HUDEP-2 (cell line): ENCODE data around the gene HDX.
A peak's percentile ranks its signal among the peaks of the same experiment; 100 is the strongest.
"Not testable (repeated sequence)": the region's sequence is repeated elsewhere in the genome, so short reads cannot be mapped to it uniquely, and the experiment has no call there.

Experiments
- DNase-seq, 76 experiments: peaks; one replicate each; lab custom pipeline; 2025; ENCODE audit not compliant: unreplicated experiment in 76 of 76; lab: John Stamatoyannopoulos, UW

Gene HDX, protein sequence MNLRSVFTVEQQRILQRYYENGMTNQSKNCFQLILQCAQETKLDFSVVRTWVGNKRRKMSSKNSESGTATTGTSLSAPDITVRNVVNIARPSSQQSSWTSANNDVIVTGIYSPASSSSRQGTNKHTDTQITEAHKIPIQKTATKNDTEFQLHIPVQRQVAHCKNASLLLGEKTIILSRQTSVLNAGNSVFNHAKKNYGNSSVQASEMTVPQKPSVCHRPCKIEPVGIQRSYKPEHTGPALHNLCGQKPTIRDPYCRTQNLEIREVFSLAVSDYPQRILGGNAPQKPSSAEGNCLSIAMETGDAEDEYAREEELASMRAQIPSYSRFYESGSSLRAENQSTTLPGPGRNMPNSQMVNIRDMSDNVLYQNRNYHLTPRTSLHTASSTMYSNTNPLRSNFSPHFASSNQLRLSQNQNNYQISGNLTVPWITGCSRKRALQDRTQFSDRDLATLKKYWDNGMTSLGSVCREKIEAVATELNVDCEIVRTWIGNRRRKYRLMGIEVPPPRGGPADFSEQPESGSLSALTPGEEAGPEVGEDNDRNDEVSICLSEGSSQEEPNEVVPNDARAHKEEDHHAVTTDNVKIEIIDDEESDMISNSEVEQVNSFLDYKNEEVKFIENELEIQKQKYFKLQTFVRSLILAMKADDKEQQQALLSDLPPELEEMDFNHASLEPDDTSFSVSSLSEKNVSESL

DNA sequence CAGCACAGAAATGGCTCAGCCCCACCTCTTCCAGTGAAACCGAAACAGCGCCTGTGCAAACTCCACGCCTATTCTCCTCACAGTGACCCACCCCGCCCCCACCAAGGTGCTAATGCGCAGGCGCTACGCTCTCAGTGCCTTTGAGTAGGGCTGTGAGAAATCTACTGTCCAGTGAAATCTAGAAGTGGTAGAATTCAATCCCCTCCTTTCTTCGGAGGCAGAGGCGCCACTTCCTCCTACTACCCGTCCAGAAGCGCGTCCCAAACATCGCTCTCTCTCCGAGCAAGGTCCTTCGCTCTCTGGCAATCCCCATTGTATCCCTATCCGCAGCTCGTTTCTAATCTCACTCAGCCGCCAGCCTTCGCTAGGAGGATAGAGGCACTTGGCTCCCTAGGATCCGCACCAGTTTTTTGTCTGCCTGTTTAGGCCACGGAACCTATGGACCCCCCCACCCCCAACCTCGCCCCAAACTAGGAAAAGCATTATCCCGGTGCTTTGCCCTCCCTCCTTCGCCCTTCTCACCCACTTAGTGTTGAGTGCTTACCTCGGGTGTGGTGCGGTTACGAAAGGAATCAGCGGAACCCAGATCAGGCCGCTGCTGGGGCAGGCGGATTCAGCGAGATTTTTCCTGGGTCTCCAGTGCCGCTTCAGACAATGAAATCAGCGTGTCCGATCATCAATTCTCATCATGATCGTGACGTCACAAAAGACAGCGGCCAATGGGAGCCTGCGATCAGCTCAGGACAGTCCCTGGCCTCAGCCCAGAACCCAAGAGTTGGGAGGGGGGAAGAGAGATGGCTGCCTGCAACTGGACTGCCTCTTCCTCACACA lies at the start of gene HDX:
HDX (minus strand) TSS at position 656 of the 831 bp plus-strand sequence. CDS start 27,056 bp downstream, outside the sequence.
- peak in 49 of 76 experiments; percentile 0 to 71 (median 25) for DNase-seq

DNA sequence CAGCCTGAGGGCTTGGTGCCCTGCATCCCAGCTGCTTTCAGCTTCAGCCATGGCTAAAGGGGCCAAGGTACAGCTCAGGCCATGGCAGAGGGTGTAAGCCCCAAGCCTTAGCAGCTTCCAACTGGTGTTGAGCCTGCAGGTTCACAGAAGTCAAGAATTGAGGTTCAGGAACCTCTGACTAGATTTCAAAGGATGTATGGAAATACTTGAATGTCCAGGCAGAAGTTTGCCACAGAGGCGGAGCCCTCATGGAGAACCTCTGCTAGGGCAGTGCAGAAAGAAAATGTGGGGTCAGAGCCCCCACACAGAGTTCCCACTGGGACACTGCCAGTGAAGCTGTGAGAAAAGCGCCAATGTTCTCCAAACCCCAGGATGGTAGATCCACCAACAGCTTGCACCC lies 39.1 kb upstream of the HDX start:
- DNase-seq, result not testable (repeated sequence)

- not testable (repeated sequence) for DNase-seq
Observed at GRCh38 chrX:84537627-84538026, 35.4 kb upstream of the HDX start.

- no peak for DNase-seq
Observed at GRCh38 chrX:84488426-84488825, 13.8 kb downstream of the HDX start.

- DNase-seq, result no peak
Observed at GRCh38 chrX:84487365-84488353, 14.6 kb downstream of the HDX start.

DNA sequence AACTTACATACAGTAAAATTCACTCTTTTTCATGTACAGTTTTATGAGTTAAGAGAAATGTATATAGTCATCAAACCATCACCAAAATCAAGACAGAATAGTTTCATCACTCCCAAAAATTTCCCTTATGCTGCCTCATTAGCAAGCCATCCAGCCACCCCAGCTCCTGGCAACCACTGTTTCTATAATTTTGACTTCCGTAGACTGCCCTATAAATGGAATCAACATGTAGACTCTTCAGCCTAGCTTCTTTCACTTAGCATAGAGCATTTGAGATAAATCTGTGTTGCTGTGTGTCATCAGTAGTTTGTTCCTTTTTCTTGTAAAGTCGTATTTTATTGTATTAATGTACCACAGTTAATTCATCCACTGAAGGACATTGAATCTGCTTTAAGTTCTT lies 23.2 kb downstream of the HDX start:
- no peak for DNase-seq

DNA sequence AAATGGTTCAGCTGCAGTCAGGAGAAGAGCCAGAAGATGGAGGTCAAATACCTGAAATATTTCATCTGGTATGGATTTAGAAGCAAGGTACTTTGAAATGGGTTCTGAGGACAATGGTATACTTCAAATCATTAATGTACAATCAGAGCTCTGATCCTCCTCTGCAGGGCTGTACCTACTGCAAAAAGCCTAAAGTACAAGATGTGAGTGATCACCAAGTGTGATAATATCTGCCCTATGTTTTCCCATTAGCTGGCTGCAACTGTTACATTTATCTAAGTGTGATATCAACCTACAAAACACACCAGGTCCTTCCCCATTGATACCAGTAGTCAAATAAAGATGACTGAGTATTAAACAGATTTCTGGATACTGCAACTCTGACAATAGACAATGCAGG lies 25.1 kb downstream of the HDX start:
- DNase-seq, result no peak

DNA sequence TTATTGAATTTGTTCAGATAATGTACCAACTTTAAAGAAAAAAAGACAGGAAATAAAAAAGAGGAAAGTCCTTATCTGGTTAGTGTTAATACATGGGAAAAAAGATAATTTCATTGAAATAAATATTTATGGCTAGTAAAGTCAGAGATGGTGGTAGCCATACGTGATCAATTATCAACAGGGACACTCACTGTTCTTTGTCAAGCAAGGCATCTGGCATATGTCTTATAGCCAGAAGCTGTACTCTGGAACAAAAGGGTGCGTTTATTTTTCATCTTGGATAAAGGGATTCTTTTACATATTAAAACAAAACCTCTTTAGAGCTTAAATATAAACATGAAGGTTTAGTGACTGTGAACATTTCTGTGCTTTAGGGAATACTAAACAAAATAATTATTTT lies 26.7 kb downstream of the HDX start:
- DNase-seq, result no peak

GRCh38 chrX:84475101-84475500 lies 27.2 kb downstream of the HDX start:
- DNase-seq, result no peak

GRCh38 chrX:84469226-84469625 lies 33.0 kb downstream of the HDX start:
- DNase-seq, result no peak

GRCh38 chrX:84467898-84468297 lies 34.4 kb downstream of the HDX start:
- no peak for DNase-seq

DNA sequence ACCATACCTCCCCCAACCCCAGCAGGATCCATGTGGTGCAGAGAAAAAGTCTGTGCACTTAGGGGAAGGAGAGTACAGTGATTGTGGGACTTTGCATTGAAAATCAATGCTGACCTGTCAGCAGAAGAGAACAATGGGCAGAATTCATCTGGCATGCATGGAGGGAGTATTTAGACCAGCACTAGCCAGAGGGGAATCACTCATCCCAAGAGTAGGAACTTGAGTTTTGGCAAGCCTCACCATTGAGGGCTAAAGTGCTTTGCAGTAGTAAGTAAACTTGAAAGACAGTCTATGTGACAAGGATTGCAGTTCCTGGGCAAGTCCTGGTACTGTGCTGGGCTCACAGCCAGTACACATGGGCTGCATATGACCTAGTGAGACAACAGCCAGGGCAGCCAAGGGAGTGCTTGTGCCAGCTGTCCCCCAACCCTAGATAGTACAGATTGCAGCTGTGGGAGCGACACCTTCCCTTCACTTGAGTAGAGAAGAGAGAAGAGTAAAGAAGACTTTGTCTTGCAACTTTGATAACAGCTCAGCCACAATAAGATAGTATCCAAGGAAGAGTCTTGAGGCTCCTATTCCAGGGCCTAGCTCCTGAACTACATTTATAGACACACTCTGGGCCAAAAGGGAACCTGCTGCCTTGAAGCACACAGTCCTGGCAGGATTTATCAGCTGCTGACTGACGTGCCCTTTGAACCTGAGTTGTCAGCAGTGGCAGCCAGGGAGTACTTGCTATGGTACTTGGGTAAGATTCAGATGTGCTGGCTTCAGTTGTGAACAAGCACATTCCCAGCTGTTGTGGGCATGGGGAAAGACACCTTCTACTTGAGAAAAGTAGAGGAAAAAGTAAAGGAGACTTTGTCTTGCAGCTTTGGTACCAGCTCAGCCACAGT lies 48.7 kb downstream of the HDX start:
- DNase-seq, result no peak

GRCh38 chrX:84441143-84441542 lies 61.1 kb downstream of the HDX start:
- no peak for DNase-seq

DNA sequence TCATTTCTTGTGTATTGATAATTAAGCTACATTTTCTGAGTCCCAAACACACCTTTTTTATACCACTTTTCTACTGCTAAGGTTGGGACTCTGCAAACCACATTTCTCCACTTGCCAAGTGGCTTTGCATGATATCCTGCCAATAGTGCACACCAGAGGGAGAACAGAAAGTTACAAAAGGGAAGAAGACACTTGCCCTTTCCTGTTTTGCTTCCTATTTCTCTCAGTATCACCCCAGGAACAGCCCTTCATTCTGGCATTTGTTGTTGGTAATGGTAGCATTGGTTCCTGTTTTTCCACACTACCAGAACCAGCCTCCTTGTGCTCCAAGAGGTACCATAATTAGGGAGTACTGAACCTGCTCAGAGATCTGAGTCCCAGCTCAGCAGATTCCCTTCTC lies 87.1 kb downstream of the HDX start:
- peak in 1 of 76 experiments; percentile 0 for DNase-seq

GRCh38 chrX:84363663-84364062 lies 138.6 kb downstream of the HDX start:
- no peak for DNase-seq

GRCh38 chrX:84363051-84363450 lies 139.2 kb downstream of the HDX start:
- DNase-seq, result no peak

GRCh38 chrX:84362184-84362838 lies 139.9 kb downstream of the HDX start:
- no peak for DNase-seq

GRCh38 chrX:84358271-84358670 lies 144.0 kb downstream of the HDX start:
- DNase-seq, result no peak

DNA sequence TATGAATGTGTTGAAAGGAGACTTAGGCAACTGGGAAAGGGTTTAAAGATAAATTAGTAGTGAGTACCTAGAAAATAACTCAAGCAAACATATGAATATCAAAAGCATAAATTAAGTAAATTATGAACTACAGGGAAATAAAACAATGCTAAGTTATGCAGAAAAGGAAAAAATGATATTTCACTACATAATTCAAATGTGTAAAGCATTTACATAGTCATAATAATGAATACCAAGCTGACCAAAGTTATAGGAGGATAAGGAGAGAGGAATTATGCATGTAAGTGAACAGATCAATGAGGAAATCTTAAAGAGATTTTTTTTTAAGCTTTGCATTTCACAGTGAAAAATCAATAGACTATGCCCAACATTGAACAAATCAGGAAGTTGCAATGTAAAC lies 145.0 kb downstream of the HDX start:
- no peak for DNase-seq
